Colonic mucosa (tissue), 4 donors: Measurements from ENCODE around the gene WNT3A. TPM values are rescaled to one million over a fixed set of nuclear protein-coding genes. Genes with fewer than 3 reads are reported as not detected.

Experiments used
- DNase-seq: peaks from one replicate; pipeline ENCODE4 v3.0.0-alpha.2; 2020
- H3K27ac ChIP-seq: fragments of 200-600 bp; one replicate; pipeline ENCODE4 v1.8.0; 2021
- H3K27me3 ChIP-seq: fragments of 200-600 bp; one replicate; pipeline ENCODE4 v1.8.0; 2021
- H3K36me3 ChIP-seq: fragments of 200-600 bp; one replicate; pipeline ENCODE4 v1.8.0; 2021
- H3K4me1 ChIP-seq: fragments of 200-600 bp; one replicate; pipeline ENCODE4 v1.8.0; 2021; ENCODE audit warnings: mild to moderate bottlenecking
- H3K4me3 ChIP-seq: fragments of 200-600 bp; one replicate; pipeline ENCODE4 v1.8.0; 2021
- H3K9ac ChIP-seq, 2 donors: one replicate each; pipeline ENCODE4 v1.7.0; 2013; ENCODE audit warnings: control low read depth in 2 of 2, low read depth in 2 of 2, low read length in 2 of 2
- H3K9me3 ChIP-seq: fragments of 200-600 bp; one replicate; pipeline ENCODE4 v1.8.0; 2021
- intact Hi-C: fragments of 100-400 bp; cut with DNase I; formaldehyde crosslinking; loops from one replicate; pipeline ENCODE4 v1.14.1; 2022
- total RNA-seq, 2 donors: library from RNA; stranded (reverse); fragmentation: NEBNext Ultra II Directional in 1 of 2; extraction: Animal tissue kit (Norgen Biotek cat#: 25700) in 1 of 2; gene quantifications; one replicate each; pipeline ENCODE4 v1.2.1, GENCODE V29; 2021
- TF ChIP-seq, protein P1 (sequence below): fragments of 200-600 bp; IDR thresholded peaks from one replicate; pipeline ENCODE4 v1.8.0; 2022; ENCODE audit warnings: antibody characterized with exemption, mild to moderate bottlenecking
- donor health status: healthy.
- donor health status: DM: no; HTN: no; CAD: no.
- donor health status: DM: no; HTN: no; CAD: no.

Gene WNT3A
- total RNA-seq, 2 donors from 2014 or later: not detected

- H3K27ac ChIP-seq: no peak overlapping the region
- peaks cover 31% of the 10 kb centered on the region for H3K27me3 ChIP-seq
- H3K9ac ChIP-seq: no peak overlapping the region
- no peak overlapping the region for H3K4me3 ChIP-seq
- H3K9me3 ChIP-seq: no peaks in the 10 kb centered on the region
- DNase-seq: no peak
- TF ChIP-seq, protein P1, sequence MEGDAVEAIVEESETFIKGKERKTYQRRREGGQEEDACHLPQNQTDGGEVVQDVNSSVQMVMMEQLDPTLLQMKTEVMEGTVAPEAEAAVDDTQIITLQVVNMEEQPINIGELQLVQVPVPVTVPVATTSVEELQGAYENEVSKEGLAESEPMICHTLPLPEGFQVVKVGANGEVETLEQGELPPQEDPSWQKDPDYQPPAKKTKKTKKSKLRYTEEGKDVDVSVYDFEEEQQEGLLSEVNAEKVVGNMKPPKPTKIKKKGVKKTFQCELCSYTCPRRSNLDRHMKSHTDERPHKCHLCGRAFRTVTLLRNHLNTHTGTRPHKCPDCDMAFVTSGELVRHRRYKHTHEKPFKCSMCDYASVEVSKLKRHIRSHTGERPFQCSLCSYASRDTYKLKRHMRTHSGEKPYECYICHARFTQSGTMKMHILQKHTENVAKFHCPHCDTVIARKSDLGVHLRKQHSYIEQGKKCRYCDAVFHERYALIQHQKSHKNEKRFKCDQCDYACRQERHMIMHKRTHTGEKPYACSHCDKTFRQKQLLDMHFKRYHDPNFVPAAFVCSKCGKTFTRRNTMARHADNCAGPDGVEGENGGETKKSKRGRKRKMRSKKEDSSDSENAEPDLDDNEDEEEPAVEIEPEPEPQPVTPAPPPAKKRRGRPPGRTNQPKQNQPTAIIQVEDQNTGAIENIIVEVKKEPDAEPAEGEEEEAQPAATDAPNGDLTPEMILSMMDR: no peak
- no peaks in the 10 kb centered on the region for H3K36me3 ChIP-seq
- H3K4me1 ChIP-seq: no peaks in the 10 kb centered on the region
- intact Hi-C loops: no loop called here
These were observed 56.7 kb downstream of the WNT3A start for GRCh38 chr1:228063251-228064191.

- no peak overlapping the region for H3K9ac ChIP-seq
- H3K27ac ChIP-seq: no peak overlapping the region
- H3K27me3 ChIP-seq: peaks cover 25% of the 10 kb centered on the region
- H3K4me3 ChIP-seq: no peak overlapping the region
- H3K9me3 ChIP-seq: no peaks in the 10 kb centered on the region
- no peaks in the 10 kb centered on the region for H3K4me1 ChIP-seq
- intact Hi-C loops: no loop called here
- TF ChIP-seq, protein P1: no peak
- no peaks in the 10 kb centered on the region for H3K36me3 ChIP-seq
- no peak for DNase-seq
These were observed 57.5 kb downstream of the WNT3A start for GRCh38 chr1:228064296-228064695.

DNA sequence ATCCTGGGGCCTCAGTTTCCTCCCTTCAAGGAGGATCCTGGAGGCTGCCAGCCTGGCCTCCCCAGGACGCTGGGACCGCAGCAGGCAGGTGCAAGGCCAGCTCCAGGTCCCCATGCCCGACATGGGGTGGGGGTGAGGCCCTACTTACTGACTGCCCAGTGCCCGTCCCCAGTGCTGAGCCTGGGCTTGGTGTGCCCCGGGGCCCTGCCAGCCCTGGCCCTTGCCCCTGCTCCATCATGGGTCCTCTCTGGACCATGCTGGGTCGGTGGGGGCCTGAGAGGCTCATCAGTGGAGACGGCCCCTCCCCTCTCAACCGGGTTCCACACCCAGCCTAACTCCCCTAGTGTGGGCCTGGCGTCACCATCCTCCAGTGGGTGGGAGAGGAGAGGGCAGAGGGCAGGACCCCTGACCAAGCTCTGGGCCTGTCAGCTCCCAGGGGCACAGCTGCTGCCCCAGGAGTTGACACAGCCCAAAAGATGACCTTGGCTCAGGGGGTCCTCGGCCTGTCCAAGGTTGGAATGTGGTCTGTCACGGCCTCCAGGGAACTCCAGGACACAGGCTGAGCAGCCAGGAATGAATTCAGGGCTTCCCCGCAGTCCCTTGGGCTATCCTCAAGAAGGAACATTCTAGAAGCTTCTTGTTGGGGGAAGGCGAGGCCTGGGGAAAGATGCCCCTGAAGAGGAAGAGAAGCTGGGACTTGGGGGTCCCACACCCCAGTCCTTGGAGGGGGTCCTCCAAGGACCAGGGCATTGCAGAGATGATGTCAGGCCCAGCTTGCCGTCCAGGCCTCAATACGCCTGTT is 58.1 kb downstream of the WNT3A start:
- peaks cover 25% of the 10 kb centered on the region for H3K27me3 ChIP-seq

GRCh38 chr1:228065543-228066347 is 58.9 kb downstream of the WNT3A start:
- TF ChIP-seq, protein P1: no peak
- Histone ChIP-seq H3K4me3 (no peak overlapping the region), H3K27me3 (peaks cover 24% of the 10 kb centered on the region), H3K4me1 (no peaks in the 10 kb centered on the region), H3K27ac (no peak overlapping the region), H3K36me3 (no peaks in the 10 kb centered on the region), H3K9ac (no peak overlapping the region), H3K9me3 (no peaks in the 10 kb centered on the region)
- no peak for DNase-seq
- intact Hi-C loops: no loop called here

More for the DNA sequence above, 58.1 kb downstream of the WNT3A start:
- H3K9ac ChIP-seq: no peak overlapping the region
- H3K4me3 ChIP-seq: no peak overlapping the region
- no peak overlapping the region for H3K27ac ChIP-seq
- H3K36me3 ChIP-seq: no peaks in the 10 kb centered on the region
- no peaks in the 10 kb centered on the region for H3K9me3 ChIP-seq
- intact Hi-C loops: no loop called here
- DNase-seq: no peak
- TF ChIP-seq, protein P1: no peak
- H3K4me1 ChIP-seq: no peaks in the 10 kb centered on the region

DNA sequence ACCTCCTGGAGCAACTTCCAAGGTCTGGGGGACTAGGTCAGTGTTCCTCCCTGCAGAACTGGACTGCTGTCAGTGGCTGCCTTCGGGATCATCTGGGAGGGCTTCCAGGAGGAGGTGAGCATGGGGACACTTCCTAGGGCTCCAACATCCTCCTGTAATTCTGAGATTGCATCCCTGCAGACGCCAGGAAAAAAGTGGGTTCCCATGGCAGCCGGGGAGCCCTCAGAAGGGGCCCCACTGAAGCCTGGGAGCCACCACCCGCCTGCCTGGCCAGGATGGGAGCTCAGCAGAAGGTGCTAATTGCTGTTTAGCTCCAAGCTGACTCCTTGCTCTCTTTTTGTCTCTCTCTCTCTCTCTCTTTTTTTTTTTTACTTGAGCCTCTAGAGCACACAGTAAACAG is 59.6 kb downstream of the WNT3A start:
- no peak overlapping the region for H3K27ac ChIP-seq
- no peaks in the 10 kb centered on the region for H3K9me3 ChIP-seq
- no peaks in the 10 kb centered on the region for H3K4me1 ChIP-seq
- H3K36me3 ChIP-seq: no peaks in the 10 kb centered on the region
- DNase-seq: no peak
- TF ChIP-seq, protein P1: no peak
- no peak overlapping the region for H3K4me3 ChIP-seq
- no peak overlapping the region for H3K9ac ChIP-seq
- intact Hi-C loops: no loop called here
- H3K27me3 ChIP-seq: peaks cover 17% of the 10 kb centered on the region
